Spinal cord (tissue), 10 donors: Measurements from ENCODE around the gene PSMB7. TPM values are rescaled to one million over a fixed set of nuclear protein-coding genes. Genes with fewer than 3 reads are reported as not detected.

ENCODE experiments used
- DNase-seq, 6 donors: peaks; one replicate each; pipeline versions ENCODE4 v3.0.0 to v3.0.0-alpha.2; 2013 to 2015; ENCODE audit warnings: low spot score in 6 of 6, low read depth in 4 of 6
- H3K27ac ChIP-seq: one replicate; pipeline ENCODE4 v1.5.1; 2013; ENCODE audit warnings: low read depth, low read length, control low read depth
- H3K27me3 ChIP-seq: one replicate; pipeline ENCODE4 v1.6.1; 2013; ENCODE audit warnings: low read length; ENCODE audit not compliant: control insufficient read depth, insufficient read depth
- H3K36me3 ChIP-seq: one replicate; pipeline ENCODE4 v1.6.1; 2013; ENCODE audit warnings: low read length; ENCODE audit not compliant: control insufficient read depth, insufficient read depth
- H3K4me1 ChIP-seq: one replicate; pipeline ENCODE4 v1.6.1; 2013; ENCODE audit warnings: low read length; ENCODE audit not compliant: control insufficient read depth, insufficient read depth
- H3K4me3 ChIP-seq: one replicate; pipeline ENCODE4 v1.5.1; 2013; ENCODE audit warnings: low read depth, low read length, control low read depth
- H3K9me3 ChIP-seq: one replicate; pipeline ENCODE4 v1.6.1; 2013; ENCODE audit warnings: low read length; ENCODE audit not compliant: control insufficient read depth, insufficient read depth
- WGBS: methylation state at CpG from one replicate; pipeline ENCODE4 v1.1.5; 2013; ENCODE audit warnings: missing lambda C conversion rate; ENCODE audit not compliant: insufficient coverage; 5-methylcytosine and 5-hydroxymethylcytosine counted together
- polyA plus RNA-seq, 2 donors: library from polyadenylated mRNA; unstranded; fragments of 120-200 nt; gene quantifications; one replicate each; pipeline ENCODE4 v1.2.1, GENCODE V29; 2013; ENCODE audit not compliant: insufficient read length in 2 of 2
- total RNA-seq, 2 donors: library from RNA; depleted of rRNA in 1 of 2; stranded (reverse); fragments of 120-200 nt in 1 of 2; fragments of >200 nt in 1 of 2; gene quantifications; one replicate each; pipeline versions ENCODE4 v1.2.3 to v1.2.4, GENCODE V29; 2013 to 2014
- donor health status: healthy.

PSMB7 gene
- total and polyA plus RNA-seq, 4 donors, result 154 to 244 (median 208) TPM

- H3K27ac ChIP-seq, result no peak overlapping the region
- no peaks in the 10 kb centered on the region for H3K27me3 ChIP-seq
- peaks cover 66% of the 10 kb centered on the region for H3K36me3 ChIP-seq
- peaks cover 12% of the 10 kb centered on the region for H3K4me1 ChIP-seq
- no peaks in the 10 kb centered on the region for H3K9me3 ChIP-seq
- DNase-seq, result no peak
- WGBS, result 84% methylated on average over 15 of the region's 15 CpGs
- H3K4me3 ChIP-seq, result no peak overlapping the region
Measured at GRCh38 chr9:124334568-124335319, 80.5 kb downstream of the PSMB7 start.

- no peak for DNase-seq
- H3K27me3 ChIP-seq, result no peaks in the 10 kb centered on the region
- 78% methylated on average over 7 of the region's 7 CpGs for WGBS
- no peaks in the 10 kb centered on the region for H3K9me3 ChIP-seq
- H3K4me3 ChIP-seq, result no peak overlapping the region
- H3K27ac ChIP-seq, result no peak overlapping the region
- peaks cover 72% of the 10 kb centered on the region for H3K36me3 ChIP-seq
- peaks cover 12% of the 10 kb centered on the region for H3K4me1 ChIP-seq
Measured at GRCh38 chr9:124333203-124333579, 82.1 kb downstream of the PSMB7 start.

GRCh38 chr9:124332361-124333202, 82.7 kb downstream of the PSMB7 start:
- WGBS, result 41% methylated on average over 19 of the region's 28 CpGs
- Histone ChIP-seq H3K27ac (no peak overlapping the region), H3K9me3 (no peaks in the 10 kb centered on the region), H3K36me3 (peaks cover 73% of the 10 kb centered on the region), H3K4me3 (no peak overlapping the region), H3K27me3 (no peaks in the 10 kb centered on the region), H3K4me1 (peaks cover 12% of the 10 kb centered on the region)
- peak in 2 of 6 donors; percentile 28 to 70 for DNase-seq

- H3K27ac ChIP-seq, result no peak overlapping the region
- WGBS, result 84% methylated on average over 11 of the region's 11 CpGs
- peaks cover 77% of the 10 kb centered on the region for H3K36me3 ChIP-seq
Measured at GRCh38 chr9:124331580-124331979, 83.7 kb downstream of the PSMB7 start.

GRCh38 chr9:124330011-124330697, 85.1 kb downstream of the PSMB7 start:
- Histone ChIP-seq H3K4me1 (peaks cover 12% of the 10 kb centered on the region), H3K27me3 (no peaks in the 10 kb centered on the region), H3K9me3 (no peaks in the 10 kb centered on the region), H3K27ac (no peak overlapping the region), H3K4me3 (no peak overlapping the region), H3K36me3 (peaks cover 86% of the 10 kb centered on the region)
- whole genome bisulfite sequencing, result 65% methylated on average over 24 of the region's 29 CpGs
- peak in 2 of 6 donors; percentile 46 to 75 for DNase-seq

More at GRCh38 chr9:124331580-124331979, 83.7 kb downstream of the PSMB7 start:
- Histone ChIP-seq H3K9me3 (no peaks in the 10 kb centered on the region), H3K27me3 (no peaks in the 10 kb centered on the region), H3K4me1 (peaks cover 12% of the 10 kb centered on the region), H3K4me3 (no peak overlapping the region)
- no peak for DNase-seq

- H3K4me3 ChIP-seq, result no peak overlapping the region
- H3K4me1 ChIP-seq, result peaks cover 12% of the 10 kb centered on the region
- no peak overlapping the region for H3K27ac ChIP-seq
- H3K27me3 ChIP-seq, result no peaks in the 10 kb centered on the region
- no peaks in the 10 kb centered on the region for H3K9me3 ChIP-seq
- WGBS, result 71% methylated on average over 16 of the region's 19 CpGs
- H3K36me3 ChIP-seq, result peaks cover 85% of the 10 kb centered on the region
- DNase-seq, result peak in 1 of 6 donors; percentile 34
Measured at GRCh38 chr9:124329206-124329792, 85.9 kb downstream of the PSMB7 start.

GRCh38 chr9:124328285-124328684, 87.0 kb downstream of the PSMB7 start:
- no peak overlapping the region for H3K27ac ChIP-seq

GRCh38 chr9:124327491-124327890, 87.8 kb downstream of the PSMB7 start:
- WGBS, result 52% methylated on average over 7 of the region's 9 CpGs
- no peak overlapping the region for H3K4me3 ChIP-seq
- DNase-seq, result no peak
- no peaks in the 10 kb centered on the region for H3K27me3 ChIP-seq
- no peaks in the 10 kb centered on the region for H3K9me3 ChIP-seq
- H3K4me1 ChIP-seq, result peaks cover 9% of the 10 kb centered on the region
- H3K36me3 ChIP-seq, result peaks cover 92% of the 10 kb centered on the region
- no peak overlapping the region for H3K27ac ChIP-seq

More at GRCh38 chr9:124328285-124328684, 87.0 kb downstream of the PSMB7 start:
- H3K27me3 ChIP-seq, result no peaks in the 10 kb centered on the region
- no peak overlapping the region for H3K4me3 ChIP-seq
- H3K4me1 ChIP-seq, result peaks cover 12% of the 10 kb centered on the region
- peaks cover 91% of the 10 kb centered on the region for H3K36me3 ChIP-seq
- no peak for DNase-seq
- 99% methylated on average over 7 of the region's 12 CpGs for WGBS
- no peaks in the 10 kb centered on the region for H3K9me3 ChIP-seq

GRCh38 chr9:124326378-124326777, 88.9 kb downstream of the PSMB7 start:
- H3K27me3 ChIP-seq, result no peaks in the 10 kb centered on the region
- H3K4me1 ChIP-seq, result peaks cover 4% of the 10 kb centered on the region
- no peak for DNase-seq
- WGBS, result 89% methylated on average over 17 of the region's 21 CpGs
- peaks cover 93% of the 10 kb centered on the region for H3K36me3 ChIP-seq
- H3K27ac ChIP-seq, result no peak overlapping the region
- H3K4me3 ChIP-seq, result no peak overlapping the region
- no peaks in the 10 kb centered on the region for H3K9me3 ChIP-seq
